Suprapubic skin (tissue), 4 donors: ENCODE measurements around the gene MANBA. TPM values are rescaled to one million over a fixed set of nuclear protein-coding genes. Genes with fewer than 3 reads are reported as not detected.

Experiments used
- DNase-seq, 2 donors: peaks; one replicate each; pipeline ENCODE4 v3.0.0-alpha.2; 2019; ENCODE audit warnings: low spot score in 2 of 2
- H3K27ac ChIP-seq: fragments of 200-600 bp; sonication (generic); one replicate; pipeline ENCODE4 v1.5.1; 2019
- H3K27me3 ChIP-seq: fragments of 200-600 bp; sonication (generic); one replicate; pipeline ENCODE4 v1.5.1; 2019
- H3K36me3 ChIP-seq: fragments of 200-600 bp; sonication (generic); one replicate; pipeline ENCODE4 v1.5.1; 2019
- H3K4me1 ChIP-seq: fragments of 200-600 bp; sonication (generic); one replicate; pipeline ENCODE4 v1.5.1; 2019
- H3K4me3 ChIP-seq: fragments of 200-600 bp; sonication (generic); one replicate; pipeline ENCODE4 v1.5.1; 2019; ENCODE audit warnings: mild to moderate bottlenecking
- H3K9me3 ChIP-seq: fragments of 200-600 bp; sonication (generic); one replicate; pipeline ENCODE4 v1.5.1; 2019
- EP300 ChIP-seq: sonication (generic); formaldehyde crosslinking; IDR thresholded peaks from one replicate; pipeline ENCODE4 v1.6.1; 2017; ENCODE audit warnings: antibody characterized with exemption
- POLR2A ChIP-seq, 2 donors: fragments of 450-650 bp; IDR thresholded peaks; one replicate each; pipeline ENCODE4 v1.6.1; 2017; ENCODE audit warnings: antibody characterized with exemption in 2 of 2, mild to moderate bottlenecking in 2 of 2, moderate library complexity in 2 of 2
- POLR2AphosphoS5 ChIP-seq, 3 donors: sonication (generic); formaldehyde crosslinking; IDR thresholded peaks; one replicate each; pipeline ENCODE4 v1.6.1; 2017; ENCODE audit warnings: antibody characterized with exemption in 3 of 3
- WGBS: methylation state at CpG from one replicate; pipeline ENCODE4 v1.1.5; 2018; 5-methylcytosine and 5-hydroxymethylcytosine counted together
- total RNA-seq, 4 donors: library from RNA; depleted of rRNA; stranded (reverse); fragments of >200 nt; gene quantifications; one replicate each; pipeline ENCODE4 v1.1.0, GENCODE V29; 2016
- TF ChIP-seq, protein P1 (sequence below), 2 donors: fragments of 200-600 bp in 1 of 2; fragments of 450-650 bp in 1 of 2; sonication (generic) in 1 of 2; IDR thresholded peaks; one replicate each; pipeline ENCODE4 v1.5.1; 2016 to 2019; ENCODE audit warnings: antibody characterized with exemption in 2 of 2, mild to moderate bottlenecking in 1 of 2, moderate library complexity in 1 of 2

MANBA gene
- total RNA-seq, 4 donors from 2014 or later = 11.0 to 36.1 (median 21.1) TPM

DNA sequence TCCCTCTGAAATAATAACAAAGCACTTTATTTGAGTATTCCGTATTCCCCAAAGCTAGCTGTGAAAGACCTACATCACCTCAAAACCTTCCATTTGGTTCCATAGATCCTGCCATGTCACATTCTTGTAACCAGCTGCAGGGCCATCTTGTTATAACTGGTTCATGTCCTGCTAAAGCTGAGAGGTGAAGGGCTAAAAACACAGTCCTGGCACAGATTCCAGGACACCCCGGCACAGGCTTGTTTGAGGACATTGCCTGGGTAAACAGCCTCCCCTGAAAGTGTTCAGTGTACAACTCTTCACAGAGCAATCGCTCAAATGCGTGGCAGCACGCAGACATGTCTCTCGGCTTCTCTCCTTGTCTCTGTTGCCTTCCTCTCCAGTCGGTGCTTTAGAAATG is 129.2 kb downstream of the MANBA start:
- Histone ChIP-seq H3K9me3 (no peaks in the 10 kb centered on the region), H3K27me3 (no peaks in the 10 kb centered on the region), H3K27ac (no peak overlapping the region), H3K36me3 (peaks cover 6% of the 10 kb centered on the region), H3K4me3 (no peak overlapping the region), H3K4me1 (peaks cover 4% of the 10 kb centered on the region)
- no peak for DNase-seq
- no peak for TF ChIP-seq POLR2A (IDR thresholded peaks at IDR 0.05)
- no peak for TF ChIP-seq EP300
- TF ChIP-seq, protein P1, sequence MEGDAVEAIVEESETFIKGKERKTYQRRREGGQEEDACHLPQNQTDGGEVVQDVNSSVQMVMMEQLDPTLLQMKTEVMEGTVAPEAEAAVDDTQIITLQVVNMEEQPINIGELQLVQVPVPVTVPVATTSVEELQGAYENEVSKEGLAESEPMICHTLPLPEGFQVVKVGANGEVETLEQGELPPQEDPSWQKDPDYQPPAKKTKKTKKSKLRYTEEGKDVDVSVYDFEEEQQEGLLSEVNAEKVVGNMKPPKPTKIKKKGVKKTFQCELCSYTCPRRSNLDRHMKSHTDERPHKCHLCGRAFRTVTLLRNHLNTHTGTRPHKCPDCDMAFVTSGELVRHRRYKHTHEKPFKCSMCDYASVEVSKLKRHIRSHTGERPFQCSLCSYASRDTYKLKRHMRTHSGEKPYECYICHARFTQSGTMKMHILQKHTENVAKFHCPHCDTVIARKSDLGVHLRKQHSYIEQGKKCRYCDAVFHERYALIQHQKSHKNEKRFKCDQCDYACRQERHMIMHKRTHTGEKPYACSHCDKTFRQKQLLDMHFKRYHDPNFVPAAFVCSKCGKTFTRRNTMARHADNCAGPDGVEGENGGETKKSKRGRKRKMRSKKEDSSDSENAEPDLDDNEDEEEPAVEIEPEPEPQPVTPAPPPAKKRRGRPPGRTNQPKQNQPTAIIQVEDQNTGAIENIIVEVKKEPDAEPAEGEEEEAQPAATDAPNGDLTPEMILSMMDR (IDR thresholded peaks at IDR 0.05) = no peak
- no peak for TF ChIP-seq POLR2AphosphoS5 (IDR thresholded peaks at IDR 0.05)
- 95% methylated on average over 7 of the region's 7 CpGs for WGBS

- H3K4me3 ChIP-seq = no peak overlapping the region
- peaks cover 4% of the 10 kb centered on the region for H3K36me3 ChIP-seq
- no peak for DNase-seq
- TF ChIP-seq EP300 (no peak), POLR2AphosphoS5 (IDR thresholded peaks at IDR 0.05) (no peak), POLR2A (IDR thresholded peaks at IDR 0.05) (no peak)
- TF ChIP-seq, protein P1 (IDR thresholded peaks at IDR 0.05) = no peak
- no peak overlapping the region for H3K27ac ChIP-seq
- no peaks in the 10 kb centered on the region for H3K27me3 ChIP-seq
- H3K9me3 ChIP-seq = no peaks in the 10 kb centered on the region
- 83% methylated on average over 13 of the region's 13 CpGs for WGBS
- peaks cover 4% of the 10 kb centered on the region for H3K4me1 ChIP-seq
Observed at GRCh38 chr4:102629673-102630072, 131.1 kb downstream of the MANBA start.

- Histone ChIP-seq H3K4me3 (no peak overlapping the region), H3K27ac (no peak overlapping the region), H3K27me3 (no peaks in the 10 kb centered on the region), H3K9me3 (no peaks in the 10 kb centered on the region), H3K4me1 (peaks cover 4% of the 10 kb centered on the region), H3K36me3 (peaks cover under 1% of the 10 kb centered on the region)
- DNase-seq = no peak
- WGBS = 82% methylated on average over 3 of the region's 3 CpGs
- TF ChIP-seq POLR2A (IDR thresholded peaks at IDR 0.05) = no peak
Observed at GRCh38 chr4:102627831-102628523, 132.8 kb downstream of the MANBA start.

DNA sequence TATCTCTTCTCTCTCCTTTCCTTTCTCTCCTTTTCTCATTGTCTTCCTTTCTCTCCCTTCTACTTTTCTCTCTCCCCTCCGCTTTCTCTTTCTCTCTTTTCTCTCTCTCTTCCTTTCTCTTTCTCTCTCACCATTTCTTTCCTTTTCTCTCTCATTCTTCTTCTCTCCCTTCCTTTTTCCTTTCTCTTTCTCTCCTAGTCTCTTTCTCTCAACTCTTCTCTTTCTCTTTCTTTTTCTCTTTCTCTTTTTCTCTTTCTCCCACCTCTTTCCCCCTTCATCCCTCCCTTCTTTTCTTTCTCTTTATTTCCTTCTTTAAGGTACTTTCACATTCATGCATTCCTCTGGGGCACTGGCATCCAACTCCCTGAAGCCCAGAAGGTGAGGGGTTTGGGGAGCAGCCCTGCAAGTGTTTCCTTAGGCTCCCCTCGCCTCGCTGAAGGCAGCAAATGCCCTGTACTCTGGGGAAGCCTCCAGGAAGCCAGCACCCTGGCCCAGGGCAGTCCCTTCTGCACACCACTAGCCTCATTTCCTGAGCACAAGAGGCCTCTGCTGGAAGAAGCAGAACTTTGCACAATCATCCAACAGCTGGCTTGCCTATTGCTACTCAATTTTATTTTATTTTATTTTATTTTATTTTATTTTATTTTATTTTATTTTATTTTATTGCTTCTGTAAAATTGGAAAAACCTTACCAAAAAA is 135.4 kb downstream of the MANBA start:
- H3K36me3 ChIP-seq = no peaks in the 10 kb centered on the region
- H3K9me3 ChIP-seq = no peaks in the 10 kb centered on the region
- H3K4me1 ChIP-seq = no peaks in the 10 kb centered on the region
- no peak overlapping the region for H3K27ac ChIP-seq
- no peaks in the 10 kb centered on the region for H3K27me3 ChIP-seq
- 66% methylated on average over 3 of the region's 3 CpGs for WGBS
- DNase-seq = no peak
- no peak overlapping the region for H3K4me3 ChIP-seq
- TF ChIP-seq, protein P1 (IDR thresholded peaks at IDR 0.05) = peak in 1 of 2 donors; percentile 24
- TF ChIP-seq POLR2A (IDR thresholded peaks at IDR 0.05) = no peak

GRCh38 chr4:102624505-102624904 is 136.3 kb downstream of the MANBA start:
- no peaks in the 10 kb centered on the region for H3K27me3 ChIP-seq
- H3K4me1 ChIP-seq = no peaks in the 10 kb centered on the region
- no peaks in the 10 kb centered on the region for H3K9me3 ChIP-seq
- H3K27ac ChIP-seq = no peak overlapping the region
- WGBS = 84% methylated on average over 4 of the region's 4 CpGs
- TF ChIP-seq POLR2A (IDR thresholded peaks at IDR 0.05) = no peak
- TF ChIP-seq POLR2AphosphoS5 (IDR thresholded peaks at IDR 0.05) = no peak
- TF ChIP-seq EP300 = no peak
- TF ChIP-seq, protein P1 (IDR thresholded peaks at IDR 0.05) = no peak
- H3K4me3 ChIP-seq = no peak overlapping the region
- DNase-seq = no peak
- no peaks in the 10 kb centered on the region for H3K36me3 ChIP-seq
